NK-92 treated with Interleukin-12 subunit alpha and Interleukin-12 subunit beta, amount 100 ng/mL, for 24 hours (cell line): Measurements from ENCODE around the gene DNAH8.
"Not testable (repeated sequence)": the region's sequence is repeated elsewhere in the genome, so short reads cannot be mapped to it uniquely, and the experiment has no call there.

Source experiments
- DNase-seq: peaks from one replicate; lab custom pipeline; 2025; lab: John Stamatoyannopoulos, UW

Gene DNAH8

GRCh38 chr6:38907264-38907663 is 192.2 kb downstream of the DNAH8 start:
- DNase-seq: no peak

GRCh38 chr6:38909015-38909730 is 194.1 kb downstream of the DNAH8 start:
- no peak for DNase-seq

DNA sequence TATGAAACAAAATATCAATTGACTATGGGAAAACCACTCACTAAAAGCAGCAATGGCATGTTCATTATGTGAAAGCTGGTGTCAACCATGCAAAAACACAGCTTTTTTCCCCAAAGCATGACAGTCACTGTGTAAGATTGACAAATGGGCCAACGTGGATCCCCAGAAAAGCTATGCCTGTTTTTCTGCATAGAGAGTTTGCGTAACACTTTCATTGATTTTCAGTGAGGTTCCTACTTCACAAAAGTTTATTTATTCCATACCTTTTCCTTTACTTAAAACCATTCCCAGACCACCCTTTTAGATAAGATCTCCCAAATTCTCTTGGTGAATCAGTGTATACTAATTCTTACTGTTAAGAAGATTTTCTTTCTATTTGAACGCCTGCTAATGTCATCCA is 195.1 kb downstream of the DNAH8 start:
- DNase-seq: no peak

- no peak for DNase-seq
These were observed 197.3 kb downstream of the DNAH8 start for GRCh38 chr6:38912378-38912777.

GRCh38 chr6:38915205-38915925 is 200.3 kb downstream of the DNAH8 start:
- DNase-seq: no peak

GRCh38 chr6:38921540-38921939 is 206.4 kb downstream of the DNAH8 start:
- not testable (repeated sequence) for DNase-seq

DNA sequence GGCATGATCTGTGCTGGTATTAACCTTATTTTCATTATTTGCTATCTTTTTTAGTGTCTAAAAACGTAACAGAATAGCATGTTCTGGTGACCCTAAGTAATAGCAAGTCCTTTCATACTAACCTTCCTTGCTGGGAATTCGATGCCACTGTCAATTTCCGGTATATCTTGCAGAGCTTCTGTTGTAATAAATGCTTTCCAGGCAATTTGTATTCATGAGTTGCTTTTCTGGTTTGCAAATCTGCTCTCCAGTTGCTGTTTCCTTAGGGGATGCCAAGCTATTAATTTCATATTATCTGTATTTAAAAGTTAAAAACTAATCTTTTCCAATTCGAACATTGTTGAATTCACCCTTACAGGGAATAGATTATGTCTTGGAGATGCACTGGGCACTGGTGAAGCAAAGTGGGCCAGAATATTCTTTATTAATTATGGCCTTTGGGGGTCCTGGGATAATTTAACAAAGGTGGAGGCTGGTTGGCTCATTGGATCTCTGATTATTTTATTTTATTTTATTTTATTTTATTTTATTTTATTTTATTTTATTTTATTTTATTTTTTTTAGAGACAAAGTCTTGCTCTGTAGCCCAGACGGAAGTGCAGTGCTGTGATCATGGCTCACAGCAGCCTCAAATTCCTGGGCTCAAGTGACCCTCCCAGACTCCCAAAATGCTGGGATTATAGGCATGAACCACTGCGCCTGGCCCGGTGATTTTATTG is 209.8 kb downstream of the DNAH8 start:
- DNase-seq: no peak

DNA sequence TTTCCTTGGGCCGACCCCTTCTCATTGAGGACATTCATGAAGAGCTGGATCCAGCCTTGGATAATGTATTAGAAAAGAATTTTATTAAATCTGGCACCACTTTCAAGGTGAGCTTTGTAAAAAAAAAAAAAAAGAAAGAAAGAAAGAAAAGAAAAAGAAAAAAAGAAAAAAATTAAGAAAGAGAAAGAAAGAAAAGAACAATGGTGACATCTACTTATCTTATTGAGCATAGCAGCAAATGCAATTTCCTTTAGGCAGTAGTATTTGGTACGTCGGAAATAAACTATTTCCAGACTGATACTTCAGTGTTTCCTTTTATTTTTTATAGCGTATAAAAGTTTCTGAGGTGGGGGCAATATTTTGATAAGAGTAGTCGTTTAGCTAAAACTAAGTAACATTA is 214.4 kb downstream of the DNAH8 start:
- no peak for DNase-seq

- DNase-seq: no peak
These were observed 218.3 kb downstream of the DNAH8 start for GRCh38 chr6:38933426-38933825.

DNA sequence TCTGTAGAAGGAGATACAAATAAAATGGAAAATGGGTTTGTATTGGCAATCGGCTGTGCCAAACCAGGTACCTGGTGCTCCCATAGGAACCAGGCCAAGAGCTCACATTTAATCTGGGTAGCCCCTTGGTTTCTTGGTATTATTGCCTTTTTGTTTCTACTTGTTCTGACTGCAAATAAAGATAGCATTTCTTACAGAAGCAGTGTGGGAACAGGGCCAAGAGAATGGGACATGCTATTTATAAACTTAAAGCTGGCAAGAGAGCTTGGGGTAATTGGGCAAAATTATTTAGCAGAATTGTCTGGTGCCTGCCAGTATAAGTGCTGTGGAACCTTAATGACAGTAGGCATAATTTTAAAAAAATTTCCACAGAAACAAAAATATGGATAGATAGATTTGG is 219.9 kb downstream of the DNAH8 start:
- DNase-seq: no peak

GRCh38 chr6:38937839-38938613 is 222.9 kb downstream of the DNAH8 start:
- DNase-seq: no peak

GRCh38 chr6:38938741-38939140 is 223.6 kb downstream of the DNAH8 start:
- no peak for DNase-seq

- DNase-seq: no peak
These were observed 227.3 kb downstream of the DNAH8 start for GRCh38 chr6:38942442-38942841.

DNA sequence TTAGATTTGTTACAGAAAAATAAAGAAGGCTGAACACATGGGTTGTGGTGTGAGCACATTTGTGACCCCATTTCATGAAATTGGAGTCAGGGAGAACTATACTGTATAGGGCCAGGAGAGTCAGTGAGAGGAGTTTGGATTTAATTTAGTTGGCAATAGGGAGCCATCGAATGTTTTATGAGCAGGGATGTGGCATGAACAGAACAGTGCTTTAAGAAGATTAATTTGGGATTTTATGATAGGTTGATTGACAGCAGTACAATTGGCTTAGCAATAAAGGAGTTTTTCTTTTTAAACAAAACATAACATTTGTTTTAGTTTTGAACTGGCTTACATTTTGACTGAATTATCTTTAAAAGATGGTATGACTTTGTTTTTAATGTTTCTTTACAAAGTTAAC is 227.9 kb downstream of the DNAH8 start:
- DNase-seq: no peak

DNA sequence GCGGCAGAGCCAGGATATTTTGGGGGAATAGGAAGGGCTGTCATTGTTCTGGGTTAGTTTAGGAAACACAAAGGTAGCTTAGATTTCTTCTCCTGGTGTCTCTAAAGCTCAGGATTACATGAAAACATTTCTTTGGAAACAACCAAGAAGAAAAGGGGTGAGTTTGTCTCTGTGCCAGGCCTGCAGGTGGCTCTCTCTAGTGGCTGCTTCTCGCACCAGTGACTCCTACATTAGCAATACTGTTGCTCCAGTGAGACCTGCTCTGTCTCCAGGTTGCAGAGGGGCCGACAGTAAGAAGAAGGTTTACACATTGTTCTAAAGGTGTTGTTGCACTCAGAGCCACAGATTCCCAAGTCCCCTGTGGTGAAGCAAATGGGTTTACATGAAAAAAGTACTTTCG is 228.9 kb downstream of the DNAH8 start:
- DNase-seq: no peak

- no peak for DNase-seq
These were observed 229.7 kb downstream of the DNAH8 start for GRCh38 chr6:38944655-38945279.

DNA sequence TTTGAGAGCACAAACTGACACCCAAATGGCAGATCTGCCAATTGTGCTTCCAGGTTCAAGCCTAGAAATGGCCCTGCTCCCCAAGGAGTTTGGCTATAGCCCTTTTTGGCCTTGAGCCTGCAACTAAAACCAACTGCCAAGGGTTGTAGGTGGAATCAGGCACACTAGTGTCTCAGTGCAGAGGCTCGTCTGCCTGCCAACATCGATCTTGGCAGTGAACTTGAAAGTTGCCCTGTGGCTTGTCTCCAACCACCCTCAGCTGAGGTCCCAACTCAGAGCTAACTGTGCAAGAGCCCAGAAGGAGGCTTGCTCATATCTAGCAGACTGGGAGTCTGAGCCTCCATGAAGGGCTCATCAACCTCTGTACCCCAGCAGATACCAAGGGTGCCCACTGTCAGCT is 240.8 kb downstream of the DNAH8 start:
- no peak for DNase-seq

- DNase-seq: no peak
These were observed 242.3 kb downstream of the DNAH8 start for GRCh38 chr6:38957426-38957825.

GRCh38 chr6:38959138-38959537 is 244.0 kb downstream of the DNAH8 start:
- DNase-seq: no peak

- DNase-seq: no peak
These were observed 253.6 kb downstream of the DNAH8 start for GRCh38 chr6:38968702-38969149.

DNA sequence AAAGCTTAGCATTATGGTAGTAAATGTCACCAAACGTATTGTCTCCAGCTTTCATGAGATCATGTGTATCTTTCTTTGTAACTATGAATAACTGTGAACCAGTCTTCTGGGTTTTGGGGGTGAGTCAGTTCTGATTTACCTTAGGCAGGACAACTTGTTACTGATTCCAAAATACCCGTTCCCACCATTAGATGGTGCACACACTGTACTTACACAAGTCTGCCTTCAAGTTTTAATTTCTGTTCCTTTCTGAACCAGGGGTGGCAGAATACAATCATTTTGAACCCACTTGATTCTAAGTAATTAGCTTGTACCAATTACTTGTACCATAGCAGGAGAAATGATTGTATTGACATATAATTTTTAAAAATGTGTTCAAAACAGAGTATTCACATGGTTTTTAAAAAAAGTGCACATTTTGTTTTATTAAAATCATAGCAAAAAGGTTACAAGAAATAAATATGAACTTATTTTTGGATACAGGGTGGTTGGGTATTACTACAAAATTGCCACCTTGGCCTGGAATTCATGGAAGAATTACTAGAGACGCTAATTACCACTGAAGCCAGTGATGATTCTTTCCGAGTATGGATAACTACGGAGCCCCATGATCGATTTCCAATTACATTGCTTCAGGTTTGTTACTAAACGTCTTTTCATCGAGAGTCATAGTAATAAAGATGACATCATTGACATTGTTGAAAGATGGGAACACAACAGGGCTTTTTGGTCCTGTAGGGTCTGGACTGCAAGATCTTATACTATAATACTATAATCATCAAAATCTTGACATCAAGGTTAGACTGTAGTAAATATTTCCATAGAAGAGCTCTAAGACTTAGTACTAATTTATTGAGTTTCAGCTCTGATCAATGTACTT is 258.3 kb downstream of the DNAH8 start:
- DNase-seq: no peak
